Neural crest cell (in vitro differentiated cells): ENCODE data around the gene TARBP2. TPM values are rescaled to one million over a fixed set of nuclear protein-coding genes. Genes with fewer than 3 reads are reported as not detected.

Experiments
- DNase-seq: peaks from one replicate; pipeline ENCODE4 v3.0.0; 2021; ENCODE audit warnings: low read depth, mixed read lengths, low spot score
- H3K27ac Mint-ChIP-seq: one replicate; pipeline ENCODE4 v1.8.0; 2021; ENCODE audit warnings: mild to moderate bottlenecking, mixed read lengths; ENCODE audit not compliant: unreplicated experiment
- H3K27me3 Mint-ChIP-seq: 2 replicates; pipeline ENCODE4 v1.8.0; 2021; ENCODE audit warnings: low read depth, mild to moderate bottlenecking, mixed read lengths
- H3K36me3 Mint-ChIP-seq: 2 replicates; pipeline ENCODE4 v1.8.0; 2021; ENCODE audit warnings: low read depth, mild to moderate bottlenecking, mixed read lengths
- H3K4me1 Mint-ChIP-seq: 2 replicates; pipeline ENCODE4 v1.8.0; 2021; ENCODE audit warnings: mixed read lengths
- H3K4me3 Mint-ChIP-seq: one replicate; pipeline ENCODE4 v1.8.0; 2021; ENCODE audit warnings: mild to moderate bottlenecking, mixed read lengths
- H3K9me3 Mint-ChIP-seq: 2 replicates; pipeline ENCODE4 v1.8.0; 2021; ENCODE audit warnings: mixed read lengths
- CTCF ChIP-seq: fragments of 200-600 bp; sonication (generic); conservative IDR thresholded peaks from 2 replicates; pipeline ENCODE4 v1.5.0; 2021; ENCODE audit warnings: antibody characterized with exemption, mild to moderate bottlenecking
- total RNA-seq: library from RNA; stranded (reverse); gene quantifications from 2 replicates; pipeline ENCODE4 v1.2.1, GENCODE V29; 2021

TARBP2 gene
- total RNA-seq, 1 donor from 2014 or later, result 73.1 TPM

- no peak overlapping the region for H3K27ac Mint-ChIP-seq
Measured at GRCh38 chr12:53485955-53486735, 14.9 kb upstream of the TARBP2 start.

DNA sequence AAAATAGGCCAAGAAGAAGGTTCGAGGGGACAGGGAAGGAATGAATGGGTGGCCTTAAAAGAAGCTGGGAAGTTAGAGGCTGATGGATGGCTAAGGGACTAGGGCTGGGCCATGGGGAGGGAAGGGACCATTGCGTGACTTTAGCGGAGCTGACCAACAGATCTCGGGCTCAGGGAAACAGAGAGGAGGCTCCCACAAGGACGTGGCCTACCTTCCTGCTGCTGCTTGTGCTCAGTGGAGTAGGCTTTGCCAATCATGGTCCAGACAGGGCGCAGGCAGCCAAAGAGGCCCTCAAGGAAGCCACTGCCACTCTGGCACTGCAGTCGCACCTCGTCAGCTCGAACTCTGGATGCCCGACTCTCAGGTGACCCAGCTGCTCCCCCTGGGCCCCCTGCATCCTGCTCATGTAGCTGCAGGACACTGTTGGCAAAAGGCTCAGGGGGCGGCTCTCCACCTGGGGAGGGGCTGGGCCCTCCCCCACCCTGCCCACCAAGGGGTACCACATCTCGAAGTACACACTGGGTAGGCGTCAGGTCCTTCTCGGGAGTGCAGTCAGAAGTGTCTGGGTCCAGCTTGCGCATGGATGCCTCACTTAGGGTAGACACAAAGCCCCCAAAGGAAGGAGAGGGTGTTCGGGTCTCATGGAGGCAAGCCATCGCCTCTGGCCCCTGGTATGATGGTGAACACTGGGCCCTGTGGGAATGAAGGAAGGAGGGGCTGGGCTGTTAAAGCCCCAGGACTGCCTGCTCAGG lies 14.2 kb upstream of the TARBP2 start:
- Mint-ChIP-seq H3K9me3 (no peaks in the 10 kb centered on the region), H3K27ac (no peak overlapping the region), H3K4me3 (peak overlapping the region; percentile 66), H3K4me1 (peaks cover 13% of the 10 kb centered on the region), H3K36me3 (peaks cover 21% of the 10 kb centered on the region), H3K27me3 (peaks cover 19% of the 10 kb centered on the region)
- DNase-seq, result no peak
- no peak for TF ChIP-seq CTCF

More at GRCh38 chr12:53485955-53486735, 14.9 kb upstream of the TARBP2 start:
- peaks cover 13% of the 10 kb centered on the region for H3K4me1 Mint-ChIP-seq
- H3K27me3 Mint-ChIP-seq, result peaks cover 20% of the 10 kb centered on the region
- no peak for DNase-seq
- TF ChIP-seq CTCF, result no peak
- H3K4me3 Mint-ChIP-seq, result peak overlapping the region; percentile 61
- H3K9me3 Mint-ChIP-seq, result no peaks in the 10 kb centered on the region
- H3K36me3 Mint-ChIP-seq, result peaks cover 23% of the 10 kb centered on the region

DNA sequence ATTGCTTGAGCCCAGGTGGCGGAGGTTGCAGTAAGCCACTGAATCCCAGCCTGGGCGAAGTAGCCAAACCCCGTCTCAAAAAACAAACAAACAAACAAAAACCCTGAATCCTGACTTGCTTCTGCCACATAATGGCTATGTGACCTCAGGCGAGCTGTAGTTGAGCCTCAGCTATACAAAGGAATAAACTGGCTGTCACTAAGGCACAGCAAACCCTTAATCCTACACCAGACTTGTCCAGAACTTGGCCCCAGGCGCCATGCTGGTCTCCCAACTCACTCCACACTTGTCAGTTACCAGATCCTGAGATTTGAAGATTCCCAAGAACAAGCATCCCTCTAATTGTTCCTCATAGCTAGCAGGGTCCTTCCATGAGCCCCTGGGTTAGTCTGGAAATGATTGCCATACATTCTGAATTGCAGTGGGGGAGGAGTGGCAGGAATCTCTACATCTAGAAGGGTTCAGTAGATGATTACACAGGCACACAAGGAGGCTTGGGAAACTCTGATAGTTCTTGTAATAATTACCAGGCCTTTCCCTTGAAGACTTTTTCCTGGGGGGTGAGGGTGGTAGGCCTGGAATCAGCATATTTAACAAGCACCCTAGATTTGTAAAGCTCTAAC lies 11.7 kb upstream of the TARBP2 start:
- peak overlapping the region; percentile 80 for H3K4me3 Mint-ChIP-seq
- H3K27me3 Mint-ChIP-seq, result peaks cover 12% of the 10 kb centered on the region
- peaks cover 33% of the 10 kb centered on the region for H3K4me1 Mint-ChIP-seq
- no peak for DNase-seq
- no peak overlapping the region for H3K27ac Mint-ChIP-seq
- H3K9me3 Mint-ChIP-seq, result no peaks in the 10 kb centered on the region
- TF ChIP-seq CTCF, result no peak
- peaks cover 11% of the 10 kb centered on the region for H3K36me3 Mint-ChIP-seq

GRCh38 chr12:53492188-53492587 lies 8.9 kb upstream of the TARBP2 start:
- TF ChIP-seq CTCF, result no peak
- H3K27ac Mint-ChIP-seq, result peak overlapping the region; percentile 95
- peaks cover 3% of the 10 kb centered on the region for H3K36me3 Mint-ChIP-seq
- peaks cover 49% of the 10 kb centered on the region for H3K4me1 Mint-ChIP-seq
- H3K4me3 Mint-ChIP-seq, result peak overlapping the region; percentile 90
- H3K9me3 Mint-ChIP-seq, result no peaks in the 10 kb centered on the region
- DNase-seq, result no peak
- peaks cover 12% of the 10 kb centered on the region for H3K27me3 Mint-ChIP-seq

DNA sequence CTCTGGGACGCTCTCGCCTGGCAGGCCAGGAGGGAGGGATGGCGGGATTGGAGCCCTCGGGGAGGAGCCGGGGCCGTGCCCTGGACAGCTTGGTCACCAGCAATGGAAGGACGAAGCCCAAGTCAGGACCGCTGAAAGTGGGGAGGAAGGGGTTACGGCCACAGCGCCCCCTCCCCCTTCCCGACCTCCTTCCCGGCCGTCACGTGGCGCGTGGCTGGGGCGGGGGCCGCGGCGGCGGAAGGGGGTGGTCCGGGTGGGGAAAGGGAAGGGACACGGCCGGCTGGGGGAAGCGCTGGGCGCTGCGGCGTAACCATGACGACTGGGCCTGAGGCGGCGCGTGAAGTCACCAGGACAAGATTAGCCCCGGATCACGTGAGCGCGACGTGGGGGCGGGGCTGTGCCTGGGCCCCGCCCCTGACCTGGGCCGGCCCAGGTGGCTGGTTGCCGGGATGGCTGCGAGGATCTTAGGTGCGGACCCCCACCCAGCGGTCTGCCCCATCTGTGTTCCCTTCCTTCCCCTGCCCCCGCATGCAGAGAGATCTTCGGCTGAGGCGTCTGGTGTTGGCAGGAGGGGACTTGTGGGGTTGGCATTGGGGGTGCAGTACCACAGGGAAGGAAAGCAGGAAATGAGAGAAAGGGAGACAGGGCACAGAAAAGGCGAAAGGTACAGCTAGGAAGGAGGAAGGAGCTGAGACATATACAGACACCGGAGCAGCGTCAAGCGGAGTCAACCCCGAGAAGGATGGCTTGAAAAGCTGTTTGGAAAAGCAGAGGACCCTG lies 8.1 kb upstream of the TARBP2 start:
- peak overlapping the region; percentile 99 for H3K27ac Mint-ChIP-seq
- H3K36me3 Mint-ChIP-seq, result no peaks in the 10 kb centered on the region
- peak; percentile 92 for DNase-seq
- H3K9me3 Mint-ChIP-seq, result no peaks in the 10 kb centered on the region
- TF ChIP-seq CTCF, result no peak
- H3K27me3 Mint-ChIP-seq, result peaks cover 7% of the 10 kb centered on the region
- H3K4me3 Mint-ChIP-seq, result peak overlapping the region; percentile 90
- H3K4me1 Mint-ChIP-seq, result peaks cover 56% of the 10 kb centered on the region
